ENCODE data around the gene BRINP1.

- TF ChIP-seq CTCF (conservative IDR thresholded peaks at IDR 0.05; ENCODE audit: low read depth, low read length) (no peak), EZH2 (IDR thresholded peaks at IDR 0.05; ENCODE audit: borderline replicate concordance, low read depth, low read length, poor library complexity, severe bottlenecking) (no peak)
Measured at GRCh38 chr9:119195521-119195920, 173.7 kb downstream of the BRINP1 start.
